ENCODE measurements around the gene C10orf53.

Gene C10orf53, protein sequence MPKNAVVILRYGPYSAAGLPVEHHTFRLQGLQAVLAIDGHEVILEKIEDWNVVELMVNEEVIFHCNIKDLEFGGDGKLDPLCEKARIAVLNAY

DNA sequence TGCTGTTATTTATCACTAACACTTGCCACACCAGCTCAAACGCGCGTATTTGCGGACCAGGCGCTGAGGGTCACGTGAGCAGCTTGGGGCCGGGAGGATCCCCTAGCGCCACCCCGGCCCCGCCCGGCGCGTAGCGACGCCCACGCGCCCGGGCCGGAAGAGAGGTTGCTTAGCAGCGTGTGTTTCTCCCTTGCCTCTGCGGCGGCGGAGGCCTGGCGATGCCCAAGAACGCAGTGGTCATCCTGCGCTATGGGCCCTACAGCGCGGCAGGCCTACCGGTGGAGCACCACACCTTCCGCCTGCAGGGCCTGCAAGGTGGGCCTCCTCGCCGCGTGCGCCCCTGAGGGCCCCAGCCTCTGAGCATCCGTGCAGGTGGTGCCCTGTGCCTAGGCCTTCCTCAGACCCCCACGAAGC, at the start of gene C10orf53:
Gene C10orf53 (plus strand): TSS at position 172 of the 414 bp plus-strand sequence. CDS start 47 bp downstream, at position 219.
- peak; percentile 1 for DNase-seq (ENCODE audit: low read depth)

DNA sequence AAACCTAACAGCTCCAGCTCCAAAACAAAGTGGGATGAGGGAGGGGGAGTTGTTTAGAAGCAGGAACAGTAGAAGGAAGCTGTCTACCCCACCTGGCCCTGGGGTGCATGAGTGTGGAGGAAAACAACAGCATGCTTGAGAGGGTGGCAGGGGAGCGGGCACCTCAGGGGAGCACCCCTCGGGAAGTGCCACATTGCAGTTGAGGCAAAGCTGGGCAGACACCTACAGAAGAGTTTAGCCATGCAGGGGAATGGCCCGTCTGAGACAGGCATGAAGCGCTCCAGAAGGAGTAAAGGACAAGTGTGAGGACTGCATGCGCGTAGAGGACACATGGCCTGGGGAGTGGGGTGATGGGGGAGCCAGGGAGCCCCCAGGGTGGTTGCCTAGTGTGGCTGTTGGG, 47.5 kb upstream of the C10orf53 start:
- no peak for DNase-seq (ENCODE audit: low read depth)

DNA sequence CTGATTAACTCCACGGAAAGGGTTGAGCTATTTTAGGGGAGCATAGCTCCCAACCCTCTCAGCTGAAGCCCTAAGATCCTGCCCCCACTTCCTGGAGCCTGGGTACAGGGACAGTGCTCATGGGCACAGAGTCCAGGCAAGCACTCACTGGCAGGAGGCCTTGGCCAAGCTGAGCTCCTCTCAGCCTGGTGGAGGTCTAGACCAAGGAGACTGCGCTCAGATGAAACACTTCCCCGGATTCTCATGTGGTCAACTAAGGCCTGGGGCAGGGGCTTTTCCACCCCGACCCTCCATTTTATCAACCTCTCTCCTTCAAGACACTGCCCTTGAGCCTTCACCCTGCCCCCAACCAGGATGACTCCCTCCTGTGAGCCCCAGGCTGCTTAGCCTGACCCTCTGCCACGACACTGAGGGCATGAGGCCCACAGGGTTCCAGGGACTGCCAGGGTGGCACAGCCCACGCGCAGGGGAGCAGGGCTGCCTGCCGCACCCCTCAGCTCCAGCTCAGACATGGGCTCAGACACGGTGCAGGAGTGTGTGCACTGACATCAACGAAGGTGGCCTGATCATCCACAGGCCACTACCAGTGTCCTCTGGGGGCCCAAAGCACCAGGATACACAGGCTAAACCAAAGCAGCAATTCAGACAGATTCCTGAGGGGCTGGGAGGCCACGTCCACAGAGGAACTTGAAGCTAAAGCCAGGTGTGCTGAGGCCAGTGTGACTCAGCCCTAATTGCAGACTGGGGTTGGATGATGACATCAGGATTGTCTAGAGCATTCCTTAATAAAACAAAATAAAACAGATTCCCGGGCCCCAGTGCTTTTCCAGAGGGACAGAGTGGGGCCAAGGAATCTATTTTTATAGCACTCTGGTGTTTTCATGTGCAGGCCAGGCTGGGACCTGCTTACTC, 46.8 kb upstream of the C10orf53 start:
- no peak for DNase-seq (ENCODE audit: low read depth)

DNA sequence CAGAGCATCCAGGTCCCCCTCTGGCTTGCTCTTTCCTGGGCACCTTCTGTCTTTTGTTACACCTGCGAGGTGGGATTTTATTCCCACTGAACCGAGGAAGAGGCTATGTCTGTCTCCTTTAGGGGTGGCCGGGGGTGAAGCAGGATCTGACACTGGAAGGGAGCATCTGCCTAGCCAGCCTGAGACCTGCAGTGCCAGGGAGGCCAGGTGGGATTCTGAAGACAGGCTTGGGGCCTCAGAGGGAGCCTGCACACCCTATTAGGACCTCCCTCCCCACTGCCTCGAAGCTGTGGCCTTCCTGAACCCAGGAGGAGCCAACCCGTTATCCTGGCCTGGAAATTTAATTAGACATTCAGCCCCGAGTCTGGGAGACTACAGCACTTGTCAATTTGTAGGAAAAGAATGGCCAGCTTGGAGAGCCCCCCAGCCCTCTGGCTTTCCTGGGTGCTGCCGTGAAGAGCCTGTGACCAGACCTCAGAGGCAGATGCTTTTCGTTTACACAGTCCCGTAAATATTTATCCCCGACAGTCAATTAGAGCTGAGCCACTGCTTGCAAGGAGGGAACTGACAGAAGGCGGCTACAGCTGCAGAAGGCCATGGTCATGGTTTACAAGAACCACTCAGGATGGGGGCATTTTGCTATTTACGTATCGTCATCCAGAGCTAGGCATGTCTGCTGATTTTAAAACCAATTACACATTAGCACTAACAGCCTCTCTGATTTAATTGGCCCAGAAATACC, 46.0 kb upstream of the C10orf53 start:
- DNase-seq (ENCODE audit: low read depth): no peak

DNA sequence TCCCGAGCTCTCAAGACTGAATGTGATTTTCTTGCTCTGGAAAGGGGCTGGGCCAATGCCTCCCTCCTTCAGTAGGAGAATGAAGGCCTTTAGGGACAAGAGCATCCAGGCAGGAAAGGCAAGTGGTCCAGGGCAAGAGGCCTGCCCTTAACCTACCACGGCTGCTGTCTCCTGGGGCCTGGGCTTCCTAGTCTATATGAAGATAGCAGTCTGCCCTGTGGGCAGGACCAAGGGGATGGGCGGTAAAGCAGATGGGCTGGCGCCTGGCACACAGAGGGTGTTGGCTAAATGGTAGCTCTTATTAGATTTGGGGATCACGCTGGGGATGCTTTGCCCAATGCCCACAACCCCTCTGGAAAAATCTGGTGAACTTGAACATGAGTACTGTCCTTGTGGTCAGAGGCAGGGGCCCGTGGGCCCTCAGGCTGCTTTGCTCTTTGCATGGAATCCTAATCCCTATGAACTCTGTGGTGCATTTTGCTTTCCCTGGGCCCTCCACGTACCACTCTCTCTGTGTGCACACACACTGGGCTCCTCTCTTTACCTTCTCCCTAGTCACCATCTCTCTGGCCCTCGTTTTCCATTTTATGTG, 45.3 kb upstream of the C10orf53 start:
- no peak for DNase-seq (ENCODE audit: low read depth)

DNA sequence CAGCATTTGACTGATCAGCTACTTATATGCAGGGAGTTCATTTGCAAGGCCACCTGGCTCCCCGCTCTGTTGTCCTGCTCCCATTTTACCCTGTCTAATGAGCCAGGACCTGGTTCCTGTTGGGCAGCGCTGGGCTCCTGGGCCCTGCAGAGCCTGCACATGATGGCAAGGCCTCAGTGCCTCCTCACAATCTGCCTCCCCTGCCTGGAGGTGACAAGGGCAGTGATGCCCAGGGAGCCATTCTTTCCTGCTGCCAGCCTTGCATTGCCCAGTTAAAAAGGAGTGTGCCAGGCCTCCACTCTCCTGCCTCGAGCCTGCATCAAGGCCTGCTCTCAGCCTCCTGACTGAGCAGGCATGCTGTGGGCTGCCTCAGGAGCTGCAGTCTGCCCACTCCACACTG, 37.1 kb upstream of the C10orf53 start:
- DNase-seq (ENCODE audit: low read depth): no peak

DNA sequence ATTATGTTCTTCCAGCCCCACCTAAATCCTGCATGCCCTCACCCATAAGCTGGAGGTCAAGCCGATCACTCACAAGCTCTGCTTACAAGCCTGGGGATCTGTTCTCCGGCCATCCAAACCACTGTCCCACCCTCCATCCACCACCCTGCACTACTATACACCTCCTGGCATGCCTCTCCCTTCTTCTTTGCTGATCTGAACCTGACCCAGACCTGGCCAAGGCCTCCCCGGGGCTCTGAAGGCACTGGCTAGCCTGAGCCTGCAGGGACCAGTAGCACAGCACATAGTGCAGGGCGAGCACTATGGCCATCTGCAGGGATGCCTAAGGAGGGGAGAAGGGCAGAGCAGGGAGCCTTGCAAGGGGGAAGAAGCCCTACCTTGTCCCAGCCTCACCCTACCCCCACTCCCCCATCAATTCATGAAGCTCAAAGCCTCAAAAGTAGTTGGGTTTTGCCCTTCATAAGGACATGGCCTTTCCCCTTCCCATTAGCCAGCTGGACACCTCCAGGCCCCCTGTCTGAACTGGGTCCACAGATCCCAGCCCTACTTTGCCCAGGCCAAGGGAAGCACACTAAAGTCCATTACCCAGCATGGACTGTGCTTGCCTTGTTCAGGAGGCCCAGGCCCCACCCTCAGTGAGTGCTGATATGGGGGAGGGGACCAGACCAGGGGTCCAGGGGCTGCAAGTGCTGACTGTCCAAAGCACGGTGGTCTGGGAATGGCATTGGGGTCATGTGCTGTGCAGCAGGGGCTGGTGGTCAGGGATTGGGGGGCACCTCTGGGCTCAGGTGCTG, 36.0 kb upstream of the C10orf53 start:
- DNase-seq (ENCODE audit: low read depth): no peak

DNA sequence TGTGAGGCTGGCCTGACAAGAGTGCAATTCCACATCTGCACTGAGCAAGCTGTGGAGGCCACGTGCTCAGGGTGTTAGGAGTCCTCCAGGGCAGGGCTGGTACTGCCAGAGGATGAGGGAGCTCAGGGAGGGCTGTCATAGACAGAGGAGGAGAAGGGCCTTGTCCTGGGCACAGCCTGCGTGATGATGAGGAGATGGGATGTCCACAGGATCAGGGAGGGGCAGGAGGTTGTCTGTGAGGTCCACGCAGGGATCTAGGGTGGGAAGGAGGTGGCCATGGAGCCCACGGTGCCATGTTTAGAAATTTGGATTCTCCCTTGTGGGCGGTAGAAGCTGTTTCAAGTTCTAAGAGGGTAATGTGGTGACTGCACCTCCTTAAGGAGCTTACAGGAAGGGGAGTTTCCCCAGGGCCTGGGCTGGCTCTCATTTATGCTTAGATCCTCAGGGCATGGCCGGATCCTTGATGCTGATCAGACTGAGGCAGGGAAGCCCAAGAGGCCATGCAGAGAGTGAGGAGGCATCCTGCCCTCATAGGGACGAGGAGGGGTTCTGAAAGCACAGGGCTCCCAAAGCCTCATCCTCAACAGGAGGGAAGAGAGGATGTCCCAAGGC, 35.3 kb upstream of the C10orf53 start:
- DNase-seq (ENCODE audit: low read depth): no peak

DNA sequence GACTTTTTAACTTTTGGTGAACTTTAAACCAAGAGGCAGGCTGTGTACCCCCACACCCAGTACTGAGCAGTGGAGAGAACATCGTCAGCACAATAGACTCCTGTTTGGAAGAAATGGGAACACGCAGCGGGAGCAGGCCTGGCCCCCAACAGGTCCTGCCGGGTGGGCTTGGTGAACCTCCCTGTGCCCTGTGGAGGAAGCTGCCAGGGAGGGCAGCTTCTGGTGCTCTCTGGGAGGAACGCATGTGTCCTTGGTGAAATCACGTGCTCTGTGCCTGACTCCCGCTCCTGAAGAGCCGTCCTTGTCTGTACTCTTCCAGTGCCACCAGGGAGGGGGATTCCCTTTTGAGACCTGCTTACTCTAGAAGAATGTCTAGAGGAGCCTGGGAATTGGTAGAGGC, 34.0 kb upstream of the C10orf53 start:
- no peak for DNase-seq (ENCODE audit: low read depth)

DNA sequence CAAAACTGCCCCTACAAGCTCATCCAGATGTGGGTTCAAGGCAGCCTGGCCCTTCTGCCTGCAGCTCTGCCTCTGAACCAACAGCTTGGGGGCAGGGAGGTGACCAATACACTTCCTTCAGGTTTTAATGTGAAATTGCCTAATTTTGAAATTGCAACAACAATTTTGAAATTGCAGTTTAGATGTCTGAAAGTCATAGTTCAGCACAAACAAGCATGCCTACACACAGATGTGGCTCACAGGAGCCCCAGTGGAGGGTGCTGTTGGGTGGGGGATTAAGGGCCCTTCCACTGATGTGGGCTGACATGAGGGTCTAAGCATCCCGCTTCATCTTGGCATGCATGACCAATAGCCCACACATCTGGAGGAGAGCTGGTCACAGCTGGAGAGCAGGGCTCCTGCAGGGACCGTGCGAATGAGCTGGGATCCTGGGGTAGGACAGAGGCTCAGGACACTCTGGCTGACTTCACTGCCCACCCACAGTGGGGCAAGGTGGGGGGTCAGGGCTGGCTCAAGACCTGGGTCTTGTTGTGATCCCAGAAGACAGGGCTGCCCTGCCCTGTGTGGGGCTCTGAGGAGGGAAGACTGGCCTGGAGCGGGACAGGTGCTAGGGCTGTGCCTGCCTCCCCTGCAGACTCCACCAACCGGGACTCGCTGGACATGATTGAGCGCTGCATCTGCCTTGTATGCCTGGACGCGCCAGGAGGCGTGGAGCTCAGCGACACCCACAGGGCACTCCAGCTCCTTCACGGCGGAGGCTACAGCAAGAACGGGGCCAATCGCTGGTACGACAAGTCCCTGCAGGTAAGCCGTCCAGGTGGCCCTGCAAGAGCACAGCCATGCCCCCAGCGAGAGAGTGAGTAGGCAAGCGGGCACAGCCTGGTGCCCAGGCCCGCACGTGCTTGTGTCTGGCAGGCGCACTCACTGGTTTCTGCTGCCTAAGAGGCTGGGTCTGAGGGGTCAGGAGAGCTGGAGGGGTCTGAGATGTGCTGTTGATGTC, 33.3 kb upstream of the C10orf53 start:
- no peak for DNase-seq (ENCODE audit: low read depth)

DNA sequence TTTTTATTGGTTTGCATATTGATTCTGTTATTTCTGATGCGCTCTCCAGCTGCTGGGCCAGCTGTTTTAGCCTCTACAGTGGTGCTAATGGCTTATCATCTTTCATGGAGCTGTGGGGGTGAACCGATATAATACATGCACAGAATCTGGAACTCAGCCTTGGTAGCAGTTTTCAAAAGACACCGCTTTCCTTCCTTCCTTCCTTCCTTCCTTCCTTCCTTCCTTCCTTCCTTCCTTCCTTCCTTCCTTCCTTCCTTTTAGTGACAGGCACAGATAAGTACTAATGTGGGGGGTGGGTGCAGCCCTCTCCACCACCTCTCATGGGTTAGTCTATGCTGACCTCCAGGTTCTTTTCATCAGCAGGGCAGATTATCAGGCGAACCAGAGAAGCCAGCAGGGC, 31.9 kb upstream of the C10orf53 start:
- no peak for DNase-seq (ENCODE audit: low read depth)

DNA sequence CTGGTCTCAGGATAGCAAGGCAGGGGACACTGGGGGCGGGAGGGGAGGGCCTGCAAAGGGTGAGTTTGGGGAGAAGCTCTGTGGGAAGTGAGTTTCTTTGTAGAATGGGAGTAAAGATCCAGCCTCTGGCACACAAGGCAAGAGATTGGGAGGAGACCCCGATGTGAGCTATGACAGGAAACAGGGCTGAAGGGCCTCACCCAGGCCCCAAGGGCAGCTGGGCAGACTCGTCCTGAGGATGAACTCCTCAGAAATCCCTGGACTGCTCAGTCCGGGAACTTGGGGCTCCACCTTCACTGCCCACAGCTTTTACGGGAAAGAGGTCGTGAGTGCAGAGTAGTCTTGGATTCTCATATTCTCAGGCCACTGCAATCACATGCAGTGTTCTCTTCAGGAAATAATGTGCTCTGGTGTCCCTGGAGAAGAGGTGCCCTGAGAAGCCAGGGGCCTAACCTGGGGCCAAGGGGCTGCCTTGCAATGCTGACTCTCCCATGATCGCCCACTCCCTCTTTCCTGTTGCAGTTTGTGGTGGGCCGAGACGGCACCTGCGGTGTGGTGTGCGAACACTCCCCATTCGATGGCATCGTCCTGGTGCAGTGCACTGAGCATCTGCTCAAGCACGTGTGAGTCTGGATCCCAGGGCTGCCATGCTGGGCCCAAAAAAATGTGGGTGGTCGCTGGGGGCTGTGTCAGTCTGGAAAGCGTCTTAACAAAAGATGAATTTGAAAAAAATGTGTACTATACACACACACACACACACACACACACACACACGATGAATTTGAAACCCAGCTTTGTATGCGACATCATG, 31.3 kb upstream of the C10orf53 start:
- DNase-seq (ENCODE audit: low read depth): no peak

DNA sequence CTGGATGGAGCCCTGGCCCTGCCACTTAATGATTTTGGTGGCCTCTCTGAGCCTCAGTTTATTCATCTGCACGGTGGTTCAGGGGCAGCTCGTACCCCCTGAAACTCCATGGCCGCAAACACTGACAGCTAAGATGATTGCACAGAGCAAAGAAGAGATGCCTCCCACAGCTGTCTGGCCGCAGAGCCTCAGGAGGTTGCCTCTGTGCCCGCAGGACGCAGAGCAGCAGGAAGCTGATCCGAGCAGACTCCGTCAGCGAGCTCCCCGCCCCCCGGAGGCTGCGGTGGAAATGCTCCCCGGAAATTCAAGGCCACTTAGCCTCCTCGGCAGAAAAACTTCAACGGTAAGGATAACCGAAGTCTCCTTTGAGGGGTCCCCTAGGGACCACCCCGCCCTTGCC, 30.2 kb upstream of the C10orf53 start:
- DNase-seq (ENCODE audit: low read depth): no peak

DNA sequence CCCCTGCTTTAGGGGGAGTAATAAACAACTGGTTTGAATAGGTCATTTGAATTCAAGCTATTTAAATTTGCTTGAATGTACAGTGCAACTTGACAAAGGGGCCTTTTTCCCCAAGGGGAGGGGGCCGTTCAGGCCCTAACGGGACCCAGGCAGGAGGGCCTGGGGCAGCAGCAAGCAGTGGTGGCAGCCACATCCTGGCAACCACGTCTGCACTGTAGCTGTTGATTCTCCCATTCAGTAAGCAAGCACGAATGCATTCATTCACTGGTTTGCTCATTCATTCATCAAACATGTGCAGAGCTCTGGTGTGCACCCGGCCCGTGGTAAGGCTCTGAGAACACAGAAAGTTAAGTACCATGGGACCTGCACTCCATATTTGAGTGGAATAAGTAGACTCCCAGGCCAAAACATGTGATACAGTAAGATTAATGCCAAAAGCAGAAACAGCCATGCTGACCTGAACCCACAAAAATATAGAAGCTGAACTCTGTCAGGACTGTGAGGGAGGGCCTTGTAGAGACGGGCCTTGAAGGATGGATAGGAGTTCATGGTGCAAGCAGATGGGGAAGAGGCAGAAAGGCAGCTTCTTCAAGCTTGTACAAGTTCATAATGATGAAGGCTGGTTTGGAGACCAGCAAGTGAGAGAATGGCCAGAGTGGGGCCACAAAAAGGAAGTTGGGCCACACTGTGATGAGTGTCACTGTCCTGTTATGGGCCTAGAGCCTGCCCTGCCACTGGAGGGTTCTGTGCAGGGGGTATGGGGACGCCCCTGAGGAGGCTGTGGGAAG, 29.3 kb upstream of the C10orf53 start:
- no peak for DNase-seq (ENCODE audit: low read depth)

DNA sequence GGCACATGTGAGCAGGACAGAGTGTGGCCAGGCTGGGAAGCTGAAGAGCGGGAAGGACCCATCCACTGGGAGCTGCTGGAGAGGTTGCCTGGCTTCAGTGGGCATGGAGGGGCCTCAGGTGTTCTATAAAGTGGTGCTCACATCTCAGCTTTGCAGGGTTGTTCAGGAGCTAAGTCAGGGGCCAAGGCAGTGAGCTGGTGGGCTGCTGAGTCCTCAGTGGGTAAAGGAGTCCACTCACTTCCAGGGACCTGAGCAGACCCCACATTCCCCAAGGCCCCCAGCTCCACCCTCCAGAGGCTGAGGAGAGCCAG, 28.8 kb upstream of the C10orf53 start:
- no peak for DNase-seq (ENCODE audit: low read depth)

DNA sequence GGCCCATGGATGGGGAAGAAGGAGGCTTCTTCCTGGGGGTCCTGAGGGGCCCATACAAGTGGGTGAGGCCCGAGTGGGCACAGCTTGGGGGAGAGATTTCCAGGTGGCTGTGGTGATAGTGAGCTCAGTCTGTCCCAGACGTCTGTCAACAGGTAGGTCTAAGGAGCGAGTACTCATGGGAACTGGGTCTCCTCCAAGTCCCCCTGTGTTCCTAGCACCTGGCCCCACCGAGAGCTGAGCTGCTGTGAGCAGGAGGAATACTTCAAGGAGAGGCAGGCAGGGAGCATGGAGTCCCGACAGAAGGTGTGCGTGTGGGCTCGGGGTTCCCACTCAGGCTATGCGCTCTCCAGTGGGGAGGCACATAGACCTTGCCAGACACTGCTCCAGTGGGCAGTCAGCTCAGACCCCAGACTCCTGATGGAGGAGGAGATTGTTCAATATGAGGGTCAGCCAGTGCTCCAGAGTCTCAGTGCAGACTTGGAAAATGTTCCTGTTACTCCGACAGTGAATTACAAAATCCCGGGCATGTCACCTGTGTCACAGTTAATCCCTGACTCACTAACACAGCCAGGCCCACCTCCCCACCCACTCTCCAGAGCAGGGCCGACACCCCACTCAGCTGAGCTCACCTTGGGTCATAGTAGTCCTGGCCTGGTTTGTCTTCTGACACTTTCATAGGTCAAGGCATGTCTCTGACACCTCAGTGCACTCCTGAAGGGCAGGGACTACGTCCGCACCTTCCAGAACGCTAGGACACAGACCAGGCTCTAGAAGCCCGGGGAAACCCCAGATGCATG, 28.2 kb upstream of the C10orf53 start:
- no peak for DNase-seq (ENCODE audit: low read depth)

DNA sequence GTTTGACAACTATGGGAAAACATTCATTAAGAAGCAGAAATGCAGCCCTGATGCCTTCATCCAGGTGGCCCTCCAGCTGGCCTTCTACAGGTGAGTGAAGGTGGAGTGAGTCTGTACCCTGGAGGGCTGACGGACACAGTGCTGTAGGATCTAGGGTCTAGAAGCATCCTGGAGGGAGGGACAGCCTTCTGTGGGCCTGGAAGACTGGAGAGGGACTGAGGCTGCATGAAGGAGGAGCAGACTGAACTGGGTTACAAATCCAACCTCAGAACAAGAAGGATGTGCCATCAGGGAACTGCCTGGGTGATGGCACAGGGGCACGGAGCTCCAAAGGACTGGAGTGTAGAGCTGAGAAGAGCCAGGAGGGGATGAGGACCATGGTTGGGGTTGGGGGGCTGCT, 27.5 kb upstream of the C10orf53 start:
- no peak for DNase-seq (ENCODE audit: low read depth)

Measured in activated T-cell treated with anti-CD3 and anti-CD28 coated beads for 24 hours (primary cell).